Erythroblast (primary cell): ENCODE data around the gene THOP1.

Experiments used
- GATA1 ChIP-seq: IDR thresholded peaks from 2 replicates; pipeline ENCODE4 v1.6.1; 2011; ENCODE audit warnings: low read depth, mild to moderate bottlenecking, control low read depth, low read length, moderate library complexity
- POLR2A ChIP-seq: IDR thresholded peaks from 2 replicates; pipeline ENCODE4 v1.6.1; 2011; ENCODE audit warnings: mild to moderate bottlenecking, low read length

- no peak for TF ChIP-seq POLR2A
- TF ChIP-seq GATA1 = no peak
Observed at GRCh38 chr19:2827022-2827421, 41.7 kb downstream of the THOP1 start.
